HFFc6 (cell line): ENCODE data around the gene FAF1. TPM values are rescaled to one million over a fixed set of nuclear protein-coding genes. Genes with fewer than 3 reads are reported as not detected.

Experiments
- DNase-seq: peaks from one replicate; pipeline ENCODE4 v3.0.0-alpha.2; 2018
- H3K27ac Mint-ChIP-seq: 2 replicates; pipeline ENCODE4 v1.8.0; 2020; ENCODE audit warnings: mild to moderate bottlenecking, mixed read lengths
- H3K27me3 Mint-ChIP-seq: 2 replicates; pipeline ENCODE4 v1.8.0; 2021; ENCODE audit warnings: mild to moderate bottlenecking, moderate library complexity, mixed read lengths; ENCODE audit not compliant: insufficient read depth
- H3K36me3 Mint-ChIP-seq: 2 replicates; pipeline ENCODE4 v1.8.0; 2021; ENCODE audit warnings: low read depth, mixed read lengths
- H3K4me1 Mint-ChIP-seq: 2 replicates; pipeline ENCODE4 v1.8.0; 2020; ENCODE audit warnings: low read depth, mixed read lengths
- H3K4me3 Mint-ChIP-seq: 2 replicates; pipeline ENCODE4 v1.8.0; 2020; ENCODE audit warnings: mild to moderate bottlenecking, moderate library complexity, mixed read lengths
- H3K9me3 Mint-ChIP-seq: 2 replicates; pipeline ENCODE4 v1.8.0; 2020; ENCODE audit warnings: mild to moderate bottlenecking, mixed read lengths
- CTCF ChIP-seq: fragments of 200-600 bp; sonication (generic); IDR thresholded peaks from 2 replicates; pipeline ENCODE4 v1.5.0; 2021; ENCODE audit warnings: antibody characterized with exemption, mild to moderate bottlenecking
- total RNA-seq, 6 experiments: library from RNA; stranded (reverse); fragmentation: NEBNext Ultra II Directional; extraction: Animal tissue kit (Norgen Biotek cat#: 25700); gene quantifications; 2 replicates in 1 of 6; 3 replicates in 5 of 6; pipeline ENCODE4 v1.2.3, GENCODE V29; 2021

FAF1 gene
- total RNA-seq, 6 experiments from 2014 or later, result 60.1 to 79.1 (median 67.8) TPM

DNA sequence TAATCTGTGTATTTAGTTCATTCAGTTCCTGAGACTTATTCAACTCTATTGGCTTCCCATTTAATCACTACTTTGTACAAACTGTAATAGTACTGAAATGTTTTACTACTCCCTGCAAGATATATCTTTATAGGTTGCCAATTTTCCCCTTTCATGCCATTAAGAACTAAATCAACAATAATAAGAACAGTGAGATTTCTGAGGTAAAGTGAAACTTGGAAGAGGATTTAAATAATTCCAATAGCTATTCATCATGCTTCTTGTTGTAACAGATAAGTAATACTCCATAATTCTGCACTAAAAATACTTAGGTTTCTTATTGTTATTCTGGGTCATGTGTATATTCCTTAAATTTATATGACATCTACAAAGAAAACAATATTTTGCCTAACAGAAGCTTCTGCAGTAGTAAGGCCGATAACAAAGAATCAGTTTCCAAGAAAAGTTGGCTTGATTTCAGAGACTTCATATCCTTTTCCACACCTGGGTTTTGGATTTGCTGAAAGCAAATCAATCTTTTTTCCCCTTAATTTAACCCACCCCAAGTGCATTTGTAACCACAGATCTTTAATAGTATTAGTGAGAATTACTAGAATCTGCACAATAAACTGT lies 258.3 kb downstream of the FAF1 start:
- H3K27me3 Mint-ChIP-seq, result no peaks in the 10 kb centered on the region
- H3K9me3 Mint-ChIP-seq, result no peaks in the 10 kb centered on the region
- no peak for TF ChIP-seq CTCF
- H3K36me3 Mint-ChIP-seq, result no peaks in the 10 kb centered on the region
- H3K4me3 Mint-ChIP-seq, result no peak overlapping the region
- H3K27ac Mint-ChIP-seq, result no peak overlapping the region
- no peak for DNase-seq
- H3K4me1 Mint-ChIP-seq, result peaks cover 10% of the 10 kb centered on the region

GRCh38 chr1:50700621-50701020 lies 259.4 kb downstream of the FAF1 start:
- no peak overlapping the region for H3K27ac Mint-ChIP-seq
- no peaks in the 10 kb centered on the region for H3K27me3 Mint-ChIP-seq
- DNase-seq, result no peak
- no peaks in the 10 kb centered on the region for H3K9me3 Mint-ChIP-seq
- H3K36me3 Mint-ChIP-seq, result no peaks in the 10 kb centered on the region
- H3K4me3 Mint-ChIP-seq, result no peak overlapping the region
- TF ChIP-seq CTCF, result no peak
- peaks cover 10% of the 10 kb centered on the region for H3K4me1 Mint-ChIP-seq

GRCh38 chr1:50700214-50700613 lies 259.9 kb downstream of the FAF1 start:
- no peak overlapping the region for H3K27ac Mint-ChIP-seq
- H3K27me3 Mint-ChIP-seq, result no peaks in the 10 kb centered on the region
- no peak for DNase-seq
- H3K4me1 Mint-ChIP-seq, result peaks cover 10% of the 10 kb centered on the region
- H3K9me3 Mint-ChIP-seq, result no peaks in the 10 kb centered on the region
- TF ChIP-seq CTCF, result no peak
- H3K36me3 Mint-ChIP-seq, result no peaks in the 10 kb centered on the region
- H3K4me3 Mint-ChIP-seq, result no peak overlapping the region

DNA sequence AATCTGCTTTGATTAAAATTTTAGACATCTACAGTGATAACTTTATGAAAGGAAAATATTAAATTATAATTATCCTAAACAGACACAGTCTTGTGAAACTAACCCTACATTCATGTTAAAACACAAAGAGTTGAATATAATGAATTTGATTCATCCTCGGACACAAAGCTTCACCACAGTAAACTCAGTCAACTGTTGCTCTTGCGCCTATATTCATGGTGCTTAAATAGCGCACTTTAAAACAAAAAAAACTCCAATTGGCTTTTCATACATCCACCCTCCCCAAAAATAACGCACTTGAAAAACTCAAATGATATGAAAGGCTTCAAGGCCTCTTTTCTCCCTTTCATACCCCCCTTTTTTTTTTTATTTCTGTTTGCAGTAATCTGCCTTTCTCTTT lies 260.3 kb downstream of the FAF1 start:
- Mint-ChIP-seq H3K4me1 (peaks cover 10% of the 10 kb centered on the region), H3K36me3 (no peaks in the 10 kb centered on the region), H3K4me3 (no peak overlapping the region), H3K27me3 (no peaks in the 10 kb centered on the region), H3K9me3 (no peaks in the 10 kb centered on the region), H3K27ac (no peak overlapping the region)
- DNase-seq, result no peak
- TF ChIP-seq CTCF, result no peak

- no peak for DNase-seq
Measured at GRCh38 chr1:50697440-50698421, 262.3 kb downstream of the FAF1 start.

More at GRCh38 chr1:50697440-50698421, 262.3 kb downstream of the FAF1 start:
- no peak overlapping the region for H3K27ac Mint-ChIP-seq
- no peaks in the 10 kb centered on the region for H3K36me3 Mint-ChIP-seq
- no peak overlapping the region for H3K4me3 Mint-ChIP-seq
- H3K27me3 Mint-ChIP-seq, result no peaks in the 10 kb centered on the region
- no peak for TF ChIP-seq CTCF
- H3K4me1 Mint-ChIP-seq, result peaks cover 10% of the 10 kb centered on the region
- no peaks in the 10 kb centered on the region for H3K9me3 Mint-ChIP-seq
